ENCODE data around the gene SCARB2.

- TF ChIP-seq GATA3 (IDR thresholded peaks at IDR 0.05; ENCODE audit: low read depth, low read length) (no peak), GATA2 (IDR thresholded peaks at IDR 0.05; ENCODE audit: low read depth, low read length) (no peak)
These were observed 12.8 kb downstream of the SCARB2 start for GRCh38 chr4:76200771-76201231.
